Transverse colon (tissue), 3 donors: ENCODE measurements around the gene S100A11.

Experiments
- EP300 ChIP-seq: sonication (generic); formaldehyde crosslinking; IDR thresholded peaks from one replicate; pipeline ENCODE4 v1.6.1; 2017; ENCODE audit warnings: antibody characterized with exemption, low read depth
- POLR2A ChIP-seq: fragments of 450-650 bp; IDR thresholded peaks from one replicate; pipeline ENCODE4 v1.6.1; 2016; ENCODE audit warnings: antibody characterized with exemption, mild to moderate bottlenecking, moderate library complexity
- TF ChIP-seq, protein P1 (sequence below), 5 experiments: fragments of 200-600 bp in 3 of 5; fragments of 450-650 bp in 2 of 5; sonication (generic) in 3 of 5; IDR thresholded peaks; 1 replicate in 2 of 5; 2 replicates in 3 of 5; pipeline ENCODE4 v1.5.1; 2016 to 2017; ENCODE audit warnings: antibody characterized with exemption in 5 of 5, inconsistent platforms in 3 of 5, mild to moderate bottlenecking in 2 of 5, moderate library complexity in 1 of 5

DNA sequence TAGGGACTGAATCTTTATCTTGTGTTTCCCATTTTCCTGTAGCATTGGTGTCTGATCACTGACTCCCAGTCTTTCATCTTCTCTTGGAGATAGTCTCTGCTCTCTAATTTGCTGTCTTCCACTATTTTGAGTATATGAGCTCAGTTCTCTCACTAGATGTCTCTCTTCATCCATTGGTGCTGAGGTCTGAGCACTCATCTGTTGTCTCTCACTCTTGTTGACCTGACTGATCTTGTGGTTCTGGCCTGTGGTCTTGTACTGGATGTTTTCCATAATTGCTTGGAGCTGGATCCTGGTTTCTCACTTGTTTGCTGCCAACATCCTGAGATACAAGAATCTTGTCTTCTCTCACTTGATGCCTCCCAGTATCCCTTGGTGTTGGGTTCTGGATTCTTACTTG is 25.1 kb upstream of the S100A11 start:
- TF ChIP-seq, protein P1, sequence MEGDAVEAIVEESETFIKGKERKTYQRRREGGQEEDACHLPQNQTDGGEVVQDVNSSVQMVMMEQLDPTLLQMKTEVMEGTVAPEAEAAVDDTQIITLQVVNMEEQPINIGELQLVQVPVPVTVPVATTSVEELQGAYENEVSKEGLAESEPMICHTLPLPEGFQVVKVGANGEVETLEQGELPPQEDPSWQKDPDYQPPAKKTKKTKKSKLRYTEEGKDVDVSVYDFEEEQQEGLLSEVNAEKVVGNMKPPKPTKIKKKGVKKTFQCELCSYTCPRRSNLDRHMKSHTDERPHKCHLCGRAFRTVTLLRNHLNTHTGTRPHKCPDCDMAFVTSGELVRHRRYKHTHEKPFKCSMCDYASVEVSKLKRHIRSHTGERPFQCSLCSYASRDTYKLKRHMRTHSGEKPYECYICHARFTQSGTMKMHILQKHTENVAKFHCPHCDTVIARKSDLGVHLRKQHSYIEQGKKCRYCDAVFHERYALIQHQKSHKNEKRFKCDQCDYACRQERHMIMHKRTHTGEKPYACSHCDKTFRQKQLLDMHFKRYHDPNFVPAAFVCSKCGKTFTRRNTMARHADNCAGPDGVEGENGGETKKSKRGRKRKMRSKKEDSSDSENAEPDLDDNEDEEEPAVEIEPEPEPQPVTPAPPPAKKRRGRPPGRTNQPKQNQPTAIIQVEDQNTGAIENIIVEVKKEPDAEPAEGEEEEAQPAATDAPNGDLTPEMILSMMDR (IDR thresholded peaks at IDR 0.05) = no peak
- TF ChIP-seq POLR2A = no peak
- TF ChIP-seq EP300 = no peak
